C4-2B (cell line): Measurements from ENCODE around the gene ZC3H15.

Source experiments
- CTCF ChIP-seq: fragments of 450-650 bp; conservative IDR thresholded peaks from 2 replicates; pipeline ENCODE4 v1.5.1; 2017; ENCODE audit warnings: mild to moderate bottlenecking
- ZFX ChIP-seq: fragments of 450-650 bp; IDR thresholded peaks from 2 replicates; pipeline ENCODE4 v1.6.1; 2017

GRCh38 chr2:186457908-186458307, 28.2 kb upstream of the ZC3H15 start:
- no peak for TF ChIP-seq CTCF
- TF ChIP-seq ZFX: no peak
